A549 (cell line): ENCODE data around the gene ARHGAP25.

Experiments
- BHLHE40 ChIP-seq: IDR thresholded peaks from 2 replicates; pipeline ENCODE4 v1.6.1; 2012; ENCODE audit warnings: low read depth, low read length, inconsistent platforms
- CTCF ChIP-seq: fragments of >200 bp; sonication (Bioruptor Twin); formaldehyde crosslinking; IDR thresholded peaks from 3 replicates; pipeline ENCODE4 v1.5.1; 2016
- EP300 ChIP-seq, 2 experiments: fragments of >200 bp; sonication (Bioruptor Twin); formaldehyde crosslinking; IDR thresholded peaks; 2 replicates in 1 of 2; 3 replicates in 1 of 2; pipeline ENCODE4 v1.6.1; 2016 to 2017
- HOXA7 ChIP-seq: fragments of 250-450 bp; sonication (Bioruptor Pico); IDR thresholded peaks from 2 replicates; pipeline ENCODE4 v1.5.0; 2020; ENCODE audit warnings: mild to moderate bottlenecking, moderate library complexity
- JUN ChIP-seq, 2 experiments: fragments of >200 bp; sonication (Bioruptor Twin); formaldehyde crosslinking; IDR thresholded peaks; 2 replicates in 1 of 2; 3 replicates in 1 of 2; pipeline ENCODE4 v1.6.1; 2016 to 2017
- JUNB ChIP-seq: fragments of >200 bp; sonication (Bioruptor Twin); formaldehyde crosslinking; IDR thresholded peaks from 2 replicates; pipeline ENCODE4 v1.6.1; 2016
- PBX3 ChIP-seq: IDR thresholded peaks from 2 replicates; pipeline ENCODE4 v1.6.1; 2012
- POLR2A ChIP-seq: IDR thresholded peaks from 2 replicates; pipeline ENCODE4 v1.6.1; 2012; ENCODE audit warnings: mild to moderate bottlenecking, low read length
- SREBF2 ChIP-seq: fragments of 450-650 bp; IDR thresholded peaks from 2 replicates; pipeline ENCODE4 v1.6.1; 2014; ENCODE audit warnings: mild to moderate bottlenecking, moderate library complexity
- TF ChIP-seq, protein P1 (sequence below): IDR thresholded peaks from 2 replicates; pipeline ENCODE4 v1.6.1; 2012
- TF ChIP-seq, protein P2 (sequence below): fragments of 200-600 bp; sonication (generic); IDR thresholded peaks from 2 replicates; pipeline ENCODE4 v1.6.1; 2016; ENCODE audit warnings: antibody characterized with exemption, mild to moderate bottlenecking, moderate library complexity

DNA sequence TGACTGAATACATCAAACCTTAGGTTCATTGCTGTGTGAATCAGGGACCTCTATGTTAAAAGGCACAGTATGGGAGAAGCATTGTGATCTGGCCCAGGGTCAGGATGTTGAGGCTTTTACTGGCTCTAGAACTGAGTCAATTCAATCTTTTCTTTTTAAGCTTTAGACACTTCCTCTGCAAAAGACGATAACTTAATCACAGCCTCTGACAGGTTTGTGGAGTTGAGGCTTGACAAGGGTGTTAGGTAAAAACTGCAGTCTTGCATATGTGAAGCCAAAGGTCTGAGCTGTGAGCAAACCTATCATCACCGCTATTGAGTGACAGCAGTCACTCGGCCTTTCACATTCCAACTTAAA, 17.3 kb upstream of the ARHGAP25 start:
- TF ChIP-seq CTCF: no peak
- TF ChIP-seq JUN (IDR thresholded peaks at IDR 0.05): no peak
- no peak for TF ChIP-seq JUNB
- no peak for TF ChIP-seq POLR2A
- no peak for TF ChIP-seq EP300 (IDR thresholded peaks at IDR 0.05)
- TF ChIP-seq SREBF2: no peak
- TF ChIP-seq HOXA7: no peak
- no peak for TF ChIP-seq PBX3
- TF ChIP-seq BHLHE40: no peak
- TF ChIP-seq, protein P1, sequence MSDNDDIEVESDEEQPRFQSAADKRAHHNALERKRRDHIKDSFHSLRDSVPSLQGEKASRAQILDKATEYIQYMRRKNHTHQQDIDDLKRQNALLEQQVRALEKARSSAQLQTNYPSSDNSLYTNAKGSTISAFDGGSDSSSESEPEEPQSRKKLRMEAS: no peak
- TF ChIP-seq, protein P2, sequence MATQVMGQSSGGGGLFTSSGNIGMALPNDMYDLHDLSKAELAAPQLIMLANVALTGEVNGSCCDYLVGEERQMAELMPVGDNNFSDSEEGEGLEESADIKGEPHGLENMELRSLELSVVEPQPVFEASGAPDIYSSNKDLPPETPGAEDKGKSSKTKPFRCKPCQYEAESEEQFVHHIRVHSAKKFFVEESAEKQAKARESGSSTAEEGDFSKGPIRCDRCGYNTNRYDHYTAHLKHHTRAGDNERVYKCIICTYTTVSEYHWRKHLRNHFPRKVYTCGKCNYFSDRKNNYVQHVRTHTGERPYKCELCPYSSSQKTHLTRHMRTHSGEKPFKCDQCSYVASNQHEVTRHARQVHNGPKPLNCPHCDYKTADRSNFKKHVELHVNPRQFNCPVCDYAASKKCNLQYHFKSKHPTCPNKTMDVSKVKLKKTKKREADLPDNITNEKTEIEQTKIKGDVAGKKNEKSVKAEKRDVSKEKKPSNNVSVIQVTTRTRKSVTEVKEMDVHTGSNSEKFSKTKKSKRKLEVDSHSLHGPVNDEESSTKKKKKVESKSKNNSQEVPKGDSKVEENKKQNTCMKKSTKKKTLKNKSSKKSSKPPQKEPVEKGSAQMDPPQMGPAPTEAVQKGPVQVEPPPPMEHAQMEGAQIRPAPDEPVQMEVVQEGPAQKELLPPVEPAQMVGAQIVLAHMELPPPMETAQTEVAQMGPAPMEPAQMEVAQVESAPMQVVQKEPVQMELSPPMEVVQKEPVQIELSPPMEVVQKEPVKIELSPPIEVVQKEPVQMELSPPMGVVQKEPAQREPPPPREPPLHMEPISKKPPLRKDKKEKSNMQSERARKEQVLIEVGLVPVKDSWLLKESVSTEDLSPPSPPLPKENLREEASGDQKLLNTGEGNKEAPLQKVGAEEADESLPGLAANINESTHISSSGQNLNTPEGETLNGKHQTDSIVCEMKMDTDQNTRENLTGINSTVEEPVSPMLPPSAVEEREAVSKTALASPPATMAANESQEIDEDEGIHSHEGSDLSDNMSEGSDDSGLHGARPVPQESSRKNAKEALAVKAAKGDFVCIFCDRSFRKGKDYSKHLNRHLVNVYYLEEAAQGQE: no peak
